HCT116 (cell line): ENCODE data around the gene PAFAH1B1.
"Not testable (repeated sequence)": the region's sequence is repeated elsewhere in the genome, so short reads cannot be mapped to it uniquely, and the experiment has no call there.

Experiments
- POLR2AphosphoS5 ChIP-seq: IDR thresholded peaks from 2 replicates; pipeline ENCODE4 v1.6.1; 2011; ENCODE audit warnings: mild to moderate bottlenecking, low read depth, low read length, moderate library complexity
- SRF ChIP-seq: IDR thresholded peaks from 2 replicates; pipeline ENCODE4 v1.6.1; 2012; ENCODE audit warnings: low read depth
- TF ChIP-seq, protein P1 (sequence below), 3 experiments: fragments of 200-600 bp in 1 of 3; sonication (generic) in 1 of 3; IDR thresholded peaks in 2 of 3; conservative IDR thresholded peaks in 1 of 3; 2 replicates each; pipeline ENCODE4 v1.5.1; 2012 to 2017; ENCODE audit warnings: low read depth in 2 of 3, low read length in 2 of 3, antibody characterized with exemption in 1 of 3, borderline replicate concordance in 1 of 3, control low read depth in 1 of 3, mild to moderate bottlenecking in 1 of 3, mixed read lengths in 1 of 3, mixed run types in 1 of 3, moderate library complexity in 1 of 3; ENCODE audit not compliant: insufficient read depth in 1 of 3

DNA sequence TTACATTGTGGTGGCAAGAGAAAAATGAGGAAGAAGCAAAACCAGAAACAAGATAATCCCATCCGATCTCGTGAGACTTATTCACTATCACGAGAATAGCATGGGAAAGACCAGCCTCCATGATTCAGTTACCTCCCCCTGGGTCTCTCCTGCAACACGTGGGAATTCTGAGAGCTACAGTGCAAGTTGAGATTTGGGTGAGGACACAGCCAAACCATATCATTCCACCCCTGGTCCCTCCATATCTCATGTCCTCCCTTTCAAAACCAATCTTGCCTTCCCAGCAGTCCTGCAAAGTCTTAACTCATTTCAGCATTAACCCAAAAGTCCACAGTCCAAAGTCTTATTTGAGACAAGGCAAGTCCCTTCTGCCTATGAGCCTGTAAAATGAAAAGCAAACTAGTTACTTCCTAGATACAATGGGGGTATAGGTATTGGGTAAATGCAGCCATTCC lies 28.5 kb downstream of the PAFAH1B1 start:
- TF ChIP-seq, protein P1, sequence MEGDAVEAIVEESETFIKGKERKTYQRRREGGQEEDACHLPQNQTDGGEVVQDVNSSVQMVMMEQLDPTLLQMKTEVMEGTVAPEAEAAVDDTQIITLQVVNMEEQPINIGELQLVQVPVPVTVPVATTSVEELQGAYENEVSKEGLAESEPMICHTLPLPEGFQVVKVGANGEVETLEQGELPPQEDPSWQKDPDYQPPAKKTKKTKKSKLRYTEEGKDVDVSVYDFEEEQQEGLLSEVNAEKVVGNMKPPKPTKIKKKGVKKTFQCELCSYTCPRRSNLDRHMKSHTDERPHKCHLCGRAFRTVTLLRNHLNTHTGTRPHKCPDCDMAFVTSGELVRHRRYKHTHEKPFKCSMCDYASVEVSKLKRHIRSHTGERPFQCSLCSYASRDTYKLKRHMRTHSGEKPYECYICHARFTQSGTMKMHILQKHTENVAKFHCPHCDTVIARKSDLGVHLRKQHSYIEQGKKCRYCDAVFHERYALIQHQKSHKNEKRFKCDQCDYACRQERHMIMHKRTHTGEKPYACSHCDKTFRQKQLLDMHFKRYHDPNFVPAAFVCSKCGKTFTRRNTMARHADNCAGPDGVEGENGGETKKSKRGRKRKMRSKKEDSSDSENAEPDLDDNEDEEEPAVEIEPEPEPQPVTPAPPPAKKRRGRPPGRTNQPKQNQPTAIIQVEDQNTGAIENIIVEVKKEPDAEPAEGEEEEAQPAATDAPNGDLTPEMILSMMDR (IDR thresholded peaks at IDR 0.05 in 2 of 3, conservative IDR thresholded peaks at IDR 0.05 in 1 of 3; ENCODE audit: borderline replicate concordance in 1 of 3, insufficient read depth in 1 of 3, low read depth in 2 of 3, low read length in 2 of 3): not testable (repeated sequence)
- TF ChIP-seq POLR2AphosphoS5, SRF: not testable (repeated sequence)
